Measurements from ENCODE around the gene FOXL3. TPM values are rescaled to one million over a fixed set of nuclear protein-coding genes. Genes with fewer than 3 reads are reported as not detected.
"Not testable (repeated sequence)": the region's sequence is repeated elsewhere in the genome, so short reads cannot be mapped to it uniquely, and the experiment has no call there.

FOXL3 gene
- polyA plus RNA-seq, 4 donors, result not detected

DNA sequence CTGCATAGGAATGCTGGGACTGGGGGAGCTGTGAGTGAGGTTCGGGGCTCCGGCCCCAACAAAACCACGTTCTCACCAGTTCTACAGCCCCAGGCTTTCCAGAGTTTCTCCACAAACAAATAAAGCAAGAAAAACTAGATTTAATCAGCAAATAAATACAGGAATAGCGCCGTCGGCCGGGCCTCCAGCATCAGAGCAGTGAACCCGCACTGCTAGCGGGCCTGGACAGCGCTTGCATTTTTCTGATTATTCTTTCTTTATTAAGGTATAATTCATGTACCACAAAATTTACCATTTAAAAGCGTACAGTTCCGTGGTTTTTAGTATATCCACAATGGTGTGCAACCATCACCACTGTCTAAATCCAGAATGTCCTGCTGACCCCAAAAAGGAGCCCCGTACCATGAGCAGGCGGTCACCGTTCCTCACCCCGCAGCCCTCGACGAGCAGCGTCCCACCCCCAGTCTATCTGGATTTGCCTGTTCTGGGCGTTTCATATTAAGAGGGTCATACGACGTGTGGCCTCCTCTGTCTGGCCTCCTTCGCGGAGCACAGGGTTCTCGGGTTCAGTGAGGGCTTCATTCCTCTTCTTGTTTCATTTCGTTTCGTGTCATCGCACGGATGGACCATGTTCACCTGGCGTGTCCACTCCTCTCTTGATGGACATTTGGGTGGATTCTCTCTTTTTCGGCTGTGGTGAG lies 35.5 kb upstream of the FOXL3 start:
- no peak for DNase-seq (ENCODE audit: low read depth in 4 of 4, low spot score in 2 of 4)

DNA sequence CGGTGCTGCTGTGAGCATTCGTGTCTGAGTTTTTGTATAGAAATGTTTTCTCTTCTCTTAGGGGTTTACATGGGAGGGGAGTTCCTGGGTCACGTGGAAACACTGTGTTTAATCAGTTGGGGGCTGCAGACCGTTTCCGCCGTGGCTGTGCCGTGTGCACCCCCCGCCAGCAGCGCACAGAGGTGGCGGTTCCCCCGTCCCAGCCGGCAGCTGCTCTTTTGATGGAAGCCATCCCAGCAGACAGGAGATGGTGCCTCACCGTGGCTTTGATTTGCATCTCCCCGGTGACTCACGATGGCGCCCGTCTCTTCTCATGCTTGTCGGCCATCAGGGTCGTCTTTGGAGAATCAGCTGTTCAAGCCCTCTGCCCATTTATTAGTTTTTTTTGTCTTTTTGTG lies 34.9 kb upstream of the FOXL3 start:
- DNase-seq (ENCODE audit: low read depth in 4 of 4, low spot score in 2 of 4), result no peak

DNA sequence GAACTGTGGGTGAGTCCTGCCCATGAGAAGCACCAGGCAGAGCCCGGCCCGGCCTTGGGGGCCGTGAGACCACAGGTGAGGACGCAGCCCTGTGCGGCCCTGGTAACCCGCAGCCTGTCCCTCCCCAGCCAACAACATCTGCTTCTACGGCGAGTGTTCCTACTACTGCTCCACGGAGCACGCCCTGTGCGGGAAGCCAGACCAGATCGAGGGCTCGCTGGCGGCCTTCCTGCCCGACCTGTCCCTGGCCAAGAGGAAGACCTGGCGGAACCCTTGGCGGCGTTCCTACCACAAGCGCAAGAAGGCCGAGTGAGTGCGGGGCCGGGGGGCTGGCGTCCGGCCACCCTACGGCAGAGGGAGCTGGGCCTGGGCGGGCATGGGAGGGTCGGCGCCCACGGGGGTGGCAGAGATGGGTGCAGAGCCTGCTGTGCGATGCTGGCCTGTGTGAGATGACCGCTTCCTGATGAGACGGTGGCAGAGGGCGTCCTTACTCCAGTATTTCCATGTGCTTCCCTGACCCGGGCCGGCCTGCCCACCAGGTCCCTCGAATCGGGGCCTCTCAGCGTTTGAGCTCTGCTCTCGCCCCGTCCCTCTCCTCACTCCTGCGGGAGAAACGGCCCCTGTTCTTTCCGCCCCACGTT lies 34.1 kb upstream of the FOXL3 start:
- no peak for DNase-seq (ENCODE audit: low read depth in 4 of 4, low spot score in 2 of 4)

DNA sequence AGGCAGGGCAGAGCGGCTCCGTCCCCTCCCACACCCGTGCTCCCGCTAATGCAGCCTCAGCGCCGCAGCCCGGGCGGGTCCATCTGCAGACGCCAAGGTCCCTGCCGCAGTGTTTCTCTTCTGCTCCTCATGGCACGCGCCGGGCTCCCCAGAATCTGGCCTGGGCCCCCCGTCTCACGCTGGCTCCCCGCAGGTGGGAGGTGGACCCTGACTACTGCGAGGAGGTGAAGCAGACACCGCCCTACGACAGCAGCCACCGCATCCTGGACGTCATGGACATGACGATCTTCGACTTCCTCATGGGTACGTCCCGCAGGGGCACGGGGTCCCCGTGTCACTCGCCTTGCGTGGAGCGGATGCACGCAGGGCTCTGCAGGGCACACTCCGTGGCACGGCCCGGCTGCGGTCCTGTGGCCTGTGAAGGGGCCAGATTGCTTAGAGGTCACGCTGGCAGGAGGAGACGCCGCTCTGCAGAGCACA lies 33.5 kb upstream of the FOXL3 start:
- no peak for DNase-seq (ENCODE audit: low read depth in 4 of 4, low spot score in 2 of 4)

DNA sequence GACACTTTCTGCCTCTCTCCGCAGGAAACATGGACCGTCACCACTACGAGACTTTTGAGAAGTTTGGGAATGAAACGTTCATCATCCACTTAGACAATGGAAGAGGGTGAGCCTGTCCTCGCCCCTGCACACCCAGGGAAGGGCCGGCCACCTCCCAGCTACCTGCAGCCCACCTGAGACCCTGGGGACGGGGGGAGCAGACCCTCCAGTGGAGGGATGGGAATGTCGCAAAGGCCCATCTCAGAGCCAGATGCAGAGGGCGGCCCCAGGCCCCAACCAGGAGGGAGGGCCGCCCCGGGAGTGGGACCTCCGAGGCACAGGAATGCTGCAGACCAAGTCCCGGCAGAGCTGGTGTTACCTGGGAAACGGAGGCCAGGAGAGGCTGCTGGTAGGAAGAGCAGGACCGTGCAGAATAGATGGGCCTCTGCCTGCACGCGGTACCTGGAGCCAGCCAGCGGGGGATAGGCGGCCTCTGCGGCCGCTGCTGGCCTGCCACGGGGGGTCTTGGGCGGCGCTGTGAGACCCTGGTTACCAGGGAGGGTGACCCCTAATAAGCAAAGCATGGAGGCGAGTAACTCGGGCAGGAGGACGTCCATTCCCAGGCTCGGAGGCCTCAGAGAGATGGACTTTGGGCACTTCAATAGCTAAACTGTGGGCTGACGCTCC lies 32.9 kb upstream of the FOXL3 start:
- no peak for DNase-seq (ENCODE audit: low read depth in 4 of 4, low spot score in 2 of 4)

DNA sequence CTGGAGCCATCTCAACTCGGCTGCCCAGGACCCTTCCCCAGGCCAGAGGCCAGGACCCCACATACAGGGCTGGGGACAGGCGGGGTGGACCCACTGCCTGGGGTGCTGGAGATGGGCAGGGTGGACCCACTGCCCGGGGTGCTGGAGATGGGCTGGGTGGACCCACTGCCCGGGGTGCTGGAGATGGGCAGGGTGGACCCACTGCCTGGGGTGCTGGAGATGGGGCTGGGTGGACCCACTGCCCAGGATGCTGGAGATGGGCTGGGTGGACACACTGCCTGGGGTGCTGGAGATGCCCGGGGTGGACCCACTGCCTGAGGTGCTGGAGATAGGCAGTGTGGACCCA lies 32.4 kb upstream of the FOXL3 start:
- no peak for DNase-seq (ENCODE audit: low read depth in 4 of 4, low spot score in 2 of 4)

GRCh38 chr7:258476-259190 lies 31.3 kb upstream of the FOXL3 start:
- DNase-seq (ENCODE audit: low read depth in 4 of 4, low spot score in 2 of 4), result no peak

DNA sequence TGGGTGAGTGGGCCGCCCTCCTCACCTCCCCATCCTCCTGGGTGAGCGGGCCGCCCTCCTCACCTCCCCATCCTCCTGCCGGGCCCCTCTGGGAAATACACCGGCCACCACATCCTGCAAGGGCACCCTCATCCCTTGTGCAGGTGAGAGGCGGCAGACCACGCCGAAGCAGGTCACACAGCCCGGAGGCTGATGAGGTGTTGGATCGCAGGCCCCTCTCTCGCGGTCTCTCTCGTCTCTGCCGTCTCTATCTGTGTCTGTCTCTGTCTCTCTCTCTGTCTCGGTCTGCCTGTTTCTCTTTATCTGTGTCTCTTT lies 30.8 kb upstream of the FOXL3 start:
- no peak for DNase-seq (ENCODE audit: low read depth in 4 of 4, low spot score in 2 of 4)

- DNase-seq (ENCODE audit: low read depth in 4 of 4, low spot score in 2 of 4), result no peak
Observed at GRCh38 chr7:259751-260405, 30.1 kb upstream of the FOXL3 start.

GRCh38 chr7:260441-261281 lies 29.3 kb upstream of the FOXL3 start:
- DNase-seq (ENCODE audit: low read depth in 4 of 4, low spot score in 2 of 4), result no peak

DNA sequence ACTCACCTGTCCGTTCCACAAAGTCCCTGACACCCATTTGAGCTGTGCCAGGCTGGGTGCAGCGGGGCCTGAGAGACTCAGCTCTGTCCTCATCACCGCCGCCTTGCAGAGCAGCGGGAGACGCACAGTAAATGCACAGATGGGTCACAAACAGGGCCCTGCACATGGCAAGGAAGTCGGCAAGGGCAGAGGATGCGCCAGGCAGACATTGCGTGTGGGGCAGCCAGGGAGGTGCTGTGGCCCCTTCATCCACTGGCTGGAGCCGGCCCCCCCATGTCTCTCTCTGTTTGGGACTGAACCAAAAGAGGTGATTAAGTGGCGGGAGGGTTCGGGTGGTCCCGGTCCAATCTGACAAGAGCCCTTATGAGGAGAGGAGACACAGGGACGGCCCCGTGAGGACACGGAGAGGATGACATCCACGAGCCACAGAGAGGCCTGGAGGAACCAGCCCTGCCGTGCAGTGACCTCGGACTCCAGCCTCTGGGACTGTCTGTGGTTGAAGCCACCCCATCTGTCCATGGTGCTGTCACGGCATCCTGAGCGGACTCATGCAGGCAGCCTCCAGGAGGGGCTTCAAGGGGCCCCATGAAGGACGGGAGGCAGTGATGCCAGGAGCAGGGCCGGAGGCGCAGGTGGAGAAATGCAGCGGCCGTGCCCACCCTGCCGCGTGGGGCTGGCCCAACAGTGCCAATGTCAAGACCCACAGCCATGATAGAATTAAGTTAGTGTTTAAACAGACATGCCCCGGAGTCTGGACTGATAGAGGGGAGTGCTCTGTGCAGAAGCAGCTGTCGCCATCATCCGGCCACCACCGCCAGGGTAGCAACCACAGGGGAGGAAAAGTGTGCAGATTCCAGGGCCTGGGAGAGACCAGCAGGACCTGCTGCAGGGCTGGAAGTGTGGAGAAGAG lies 28.4 kb upstream of the FOXL3 start:
- no peak for DNase-seq (ENCODE audit: low read depth in 4 of 4, low spot score in 2 of 4)

DNA sequence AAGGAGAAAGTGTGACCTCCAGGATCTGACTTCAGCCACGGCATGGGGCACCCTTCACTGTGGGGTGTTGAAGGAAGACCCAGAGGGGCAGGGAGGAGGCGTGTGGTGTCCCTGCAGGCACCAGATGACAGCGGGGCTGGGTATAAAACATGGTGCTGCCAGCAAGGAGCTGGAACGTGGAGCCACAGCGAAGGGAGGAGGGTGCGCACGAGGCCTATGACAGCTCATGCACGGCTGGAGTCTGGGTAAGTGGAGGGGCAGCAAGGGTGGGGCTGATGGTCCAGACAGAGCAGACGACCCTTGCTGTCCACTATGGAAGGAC lies 27.8 kb upstream of the FOXL3 start:
- no peak for DNase-seq (ENCODE audit: low read depth in 4 of 4, low spot score in 2 of 4)

- DNase-seq (ENCODE audit: low read depth in 4 of 4, low spot score in 2 of 4), result not testable (repeated sequence)
Observed at GRCh38 chr7:262631-263311, 27.2 kb upstream of the FOXL3 start.

DNA sequence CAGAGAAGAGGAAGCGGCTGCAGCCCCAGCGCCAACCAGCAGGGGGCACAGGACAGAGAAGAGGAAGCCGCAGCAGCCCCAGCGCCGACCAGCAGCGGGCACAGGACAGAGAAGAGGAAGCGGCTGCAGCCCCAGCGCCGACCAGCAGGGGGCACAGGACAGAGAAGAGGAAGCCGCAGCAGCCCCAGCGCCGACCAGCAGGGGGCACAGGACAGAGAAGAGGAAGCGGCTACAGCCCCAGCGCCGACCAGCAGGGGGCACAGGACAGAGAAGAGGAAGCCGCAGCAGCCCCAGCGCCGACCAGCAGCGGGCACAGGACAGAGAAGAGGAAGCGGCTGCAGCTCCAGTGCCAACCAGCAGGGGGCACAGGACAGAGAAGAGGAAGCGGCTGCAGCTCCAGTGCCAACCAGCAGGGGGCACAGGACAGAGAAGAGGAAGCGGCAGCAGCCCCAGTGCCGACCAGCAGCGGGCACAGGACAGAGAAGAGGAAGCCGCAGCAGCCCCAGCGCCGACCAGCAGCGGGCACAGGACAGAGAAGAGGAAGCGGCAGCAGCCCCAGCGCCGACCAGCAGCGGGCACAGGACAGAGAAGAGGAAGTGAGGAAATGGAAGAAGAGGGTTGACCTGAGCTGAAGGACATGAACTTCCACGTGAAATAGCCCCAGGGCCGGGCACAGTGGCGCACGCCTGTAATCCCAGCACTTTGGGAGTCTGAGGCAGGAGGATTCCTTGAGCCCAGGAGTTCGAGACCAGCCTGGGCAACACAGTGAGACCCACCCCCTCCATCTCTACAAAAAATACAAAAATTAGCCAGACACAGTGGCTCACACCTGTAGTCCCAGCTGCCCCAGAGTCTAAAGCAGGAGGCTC lies 26.3 kb upstream of the FOXL3 start:
- DNase-seq (ENCODE audit: low read depth in 4 of 4, low spot score in 2 of 4), result not testable (repeated sequence)

GRCh38 chr7:264541-265191 lies 25.3 kb upstream of the FOXL3 start:
- no peak for DNase-seq (ENCODE audit: low read depth in 4 of 4, low spot score in 2 of 4)

GRCh38 chr7:265192-265997 lies 24.6 kb upstream of the FOXL3 start:
- DNase-seq (ENCODE audit: low read depth in 4 of 4, low spot score in 2 of 4), result no peak

All from left renal cortex interstitium (tissue), 4 donors.